ENCODE results near the gene SFXN3. TPM values are rescaled to one million over a fixed set of nuclear protein-coding genes. Genes with fewer than 3 reads are reported as not detected.

SFXN3 gene
- total and polyA plus RNA-seq, 2 of the 8 experiments (the other 6 are each of a cell fraction or from before 2014, with no cell fraction given), result 2.6 to 2.8 TPM

GRCh38 chr10:101000915-101001658, 29.9 kb upstream of the SFXN3 start:
- H2BK20ac ChIP-seq (ENCODE audit: low read length), result no peak overlapping the region
- no peak overlapping the region for H4K8ac ChIP-seq (ENCODE audit: extremely low read depth, insufficient read depth, low read length)
- peak overlapping the region; percentile 26 for H4K91ac ChIP-seq (replicated peaks; ENCODE audit: insufficient read length, low read length)
- H2BK12ac ChIP-seq (ENCODE audit: low read depth, low read length), result 0 out of 2 replicates have a peak overlapping the region, but pooled peaks have one; percentile 46
- no peaks in the 10 kb centered on the region for H3K27me3 ChIP-seq (replicated peaks in 1 of 4; ENCODE audit: control insufficient read depth in 3 of 4, extremely low read depth in 1 of 4, insufficient read depth in 3 of 4, low read length in 3 of 4)
- H3K27ac ChIP-seq (ENCODE audit: low read depth, low read length), result no peak overlapping the region
- H3K56ac ChIP-seq (replicated peaks; ENCODE audit: insufficient read length, low read depth, low read length), result peak overlapping the region; percentile 17
- 81% methylated on average over 10 of the region's 12 CpGs; no CpG with 5 or more reads in 1 of the 2 experiments for WGBS, 2 experiments (ENCODE audit: extremely low coverage in 1 of 2, insufficient coverage in 1 of 2, insufficient read length in 1 of 2, insufficient replicate concordance in 2 of 2, low coverage in 1 of 2, low lambda C conversion rate in 2 of 2, missing lambda C conversion rate in 1 of 2)
- no peak overlapping the region for H3K14ac ChIP-seq (ENCODE audit: insufficient read length)
- DNase-seq (ENCODE audit: low read depth in 1 of 2, low spot score in 2 of 2) (no peak), FAIRE-seq (no peak)
- no peaks in the 10 kb centered on the region for H3K9me3 ChIP-seq (ENCODE audit: insufficient read depth in 2 of 2, low read depth in 1 of 2, low read length in 1 of 2)
- H3K23ac ChIP-seq (ENCODE audit: insufficient read length), result no peak overlapping the region
- peaks cover 17% of the 10 kb centered on the region for H3K23me2 ChIP-seq (ENCODE audit: low read depth, low read length)
- H3K36me3 ChIP-seq (ENCODE audit: control insufficient read depth in 2 of 4, insufficient read depth in 4 of 4, low read length in 3 of 4), result peaks cover 9 to 32% (median 23%) of the 10 kb centered on the region in 4 experiments; a peak in 7 of 8 replicates
- H2BK120ac ChIP-seq (replicated peaks; ENCODE audit: low read depth, low read length), result no peak overlapping the region
- ChIA-PET CTCF (ENCODE audit: partially characterized antibody) (interaction anchor here (0.9 to 26.8 kb wide), 6 partner anchors 6 to 121 kb away, joined by 3 to 464 read pairs (median 4); no protein-coding TSS in a partner anchor), POLR2A (ENCODE audit: partially characterized antibody) (interaction anchor here (1.4 to 12.6 kb wide), 3 partner anchors 8 to 12 kb away, joined by 3 to 143 read pairs (median 4); no protein-coding TSS in a partner anchor)
- H4K20me1 ChIP-seq (replicated peaks in 1 of 2; ENCODE audit: control insufficient read depth in 1 of 2, insufficient read depth in 2 of 2, low read length in 2 of 2), result peaks cover 1 to 13% of the 10 kb centered on the region in 2 experiments
- peaks cover 6% of the 10 kb centered on the region; the same call in 1 of the 2 replicates for H3K79me1 ChIP-seq (ENCODE audit: low read depth, low read length)
- H3K18ac ChIP-seq (ENCODE audit: extremely low read depth, low read length), result 0 out of 2 replicates have a peak overlapping the region, but pooled peaks have one; percentile 24
- H2AK5ac ChIP-seq (ENCODE audit: low read depth, low read length), result no peak overlapping the region; the same call in 1 of the 2 replicates
- peak overlapping the region; percentile 48; the same call in 1 of the 2 replicates for H2BK15ac ChIP-seq (ENCODE audit: low read length)
- no peak overlapping the region for H2AFZ ChIP-seq (ENCODE audit: low read length)
- peak overlapping the region in 2 of 4 experiments; percentile 76 to 90; a peak in 3 of 8 replicates for H3K4me3 ChIP-seq (ENCODE audit: extremely low read depth in 1 of 4, insufficient read depth in 2 of 4, low read depth in 3 of 4, low read length in 4 of 4)
- H3K9ac ChIP-seq (replicated peaks in 1 of 4; ENCODE audit: extremely low read depth in 1 of 4, low read depth in 3 of 4, low read length in 3 of 4), result peak overlapping the region in 2 of 4 experiments; percentile 88 to 89; a peak in 4 of 7 replicates
- peaks cover 4 to 24% (median 14%) of the 10 kb centered on the region in 4 experiments for H3K4me1 ChIP-seq (replicated peaks in 1 of 4; ENCODE audit: control insufficient read depth in 3 of 4, insufficient read depth in 4 of 4, low read length in 3 of 4)
- H3K4me2 ChIP-seq (ENCODE audit: insufficient read depth in 1 of 2, low read depth in 2 of 2, low read length in 2 of 2), result peak overlapping the region; percentile 90 to 93
- H2BK5ac ChIP-seq (ENCODE audit: low read depth, low read length), result peak overlapping the region; percentile 64; the same call in 1 of the 2 replicates
- no peak overlapping the region for H4K5ac ChIP-seq (ENCODE audit: insufficient read length, low read depth, low read length)
- peaks cover 0 to 33% of the 10 kb centered on the region in 2 experiments; a peak in 2 of 4 replicates for H3K79me2 ChIP-seq (ENCODE audit: control insufficient read depth in 1 of 2, insufficient read depth in 2 of 2, low read length in 2 of 2)
- peak overlapping the region; percentile 76 for H3K4ac ChIP-seq (replicated peaks; ENCODE audit: insufficient read length, low read depth, low read length)
- TF ChIP-seq KDM1A (IDR thresholded peaks at IDR 0.05; ENCODE audit: borderline replicate concordance, low read length) (no peak), RAD21 (IDR thresholded peaks at IDR 0.05 in 1 of 2, conservative IDR thresholded peaks at IDR 0.05 in 1 of 2; ENCODE audit: low read depth in 2 of 2, low read length in 2 of 2) (no peak), CHD1 (IDR thresholded peaks at IDR 0.05; ENCODE audit: low read depth, low read length) (no peak), KDM4A (IDR thresholded peaks at IDR 0.05; ENCODE audit: low read depth, low read length, severe bottlenecking) (no peak), SAP30 (IDR thresholded peaks at IDR 0.05; ENCODE audit: insufficient read depth, insufficient replicate concordance, low read length) (no peak), ATF2 (IDR thresholded peaks at IDR 0.05; ENCODE audit: low read length) (no peak)
- TF ChIP-seq, protein P1, sequence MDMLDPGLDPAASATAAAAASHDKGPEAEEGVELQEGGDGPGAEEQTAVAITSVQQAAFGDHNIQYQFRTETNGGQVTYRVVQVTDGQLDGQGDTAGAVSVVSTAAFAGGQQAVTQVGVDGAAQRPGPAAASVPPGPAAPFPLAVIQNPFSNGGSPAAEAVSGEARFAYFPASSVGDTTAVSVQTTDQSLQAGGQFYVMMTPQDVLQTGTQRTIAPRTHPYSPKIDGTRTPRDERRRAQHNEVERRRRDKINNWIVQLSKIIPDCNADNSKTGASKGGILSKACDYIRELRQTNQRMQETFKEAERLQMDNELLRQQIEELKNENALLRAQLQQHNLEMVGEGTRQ (IDR thresholded peaks at IDR 0.05; ENCODE audit: low read length), result no peak

Data from H1 (cell line).